GM23338 (cell line): ENCODE results near the gene STX1A.

Source experiments
- CTCF ChIP-seq, 2 experiments: fragments of 200-600 bp in 1 of 2; sonication (generic) in 1 of 2; conservative IDR thresholded peaks; 2 replicates each; pipeline versions ENCODE4 v1.5.1 to v1.6.1; 2016 to 2017; ENCODE audit warnings: antibody characterized with exemption in 2 of 2, low read depth in 2 of 2, mild to moderate bottlenecking in 2 of 2, moderate library complexity in 1 of 2
- EZH2 ChIP-seq: fragments of 200-600 bp; sonication (generic); IDR thresholded peaks from one replicate; pipeline ENCODE4 v1.8.0; 2017; ENCODE audit warnings: antibody characterized with exemption, mild to moderate bottlenecking, low read depth; ENCODE audit not compliant: unreplicated experiment
- EZH2phosphoT487 ChIP-seq: fragments of 200-600 bp; sonication (generic); IDR thresholded peaks from one replicate; pipeline ENCODE4 v1.8.1; 2018; ENCODE audit warnings: antibody characterized with exemption; ENCODE audit not compliant: unreplicated experiment
- JUNB ChIP-seq: IDR thresholded peaks from one replicate; pipeline ENCODE4 v1.6.1; 2016; ENCODE audit warnings: antibody characterized with exemption; ENCODE audit not compliant: unreplicated experiment
- NANOG ChIP-seq: IDR thresholded peaks from 2 replicates; pipeline ENCODE4 v1.6.1; 2016; ENCODE audit warnings: antibody characterized with exemption, borderline replicate concordance
- POLR2AphosphoS5 ChIP-seq: IDR thresholded peaks from 2 replicates; pipeline ENCODE4 v1.6.1; 2016; ENCODE audit warnings: antibody characterized with exemption, low read depth
- STAT1 ChIP-seq: IDR thresholded peaks from one replicate; pipeline ENCODE4 v1.6.1; 2016; ENCODE audit warnings: antibody characterized with exemption; ENCODE audit not compliant: unreplicated experiment
- ZNF462 ChIP-seq: fragments of 250-450 bp; sonication (Bioruptor Pico); IDR thresholded peaks from 2 replicates; pipeline ENCODE4 v1.5.0; 2020; ENCODE audit warnings: mild to moderate bottlenecking, moderate library complexity

DNA sequence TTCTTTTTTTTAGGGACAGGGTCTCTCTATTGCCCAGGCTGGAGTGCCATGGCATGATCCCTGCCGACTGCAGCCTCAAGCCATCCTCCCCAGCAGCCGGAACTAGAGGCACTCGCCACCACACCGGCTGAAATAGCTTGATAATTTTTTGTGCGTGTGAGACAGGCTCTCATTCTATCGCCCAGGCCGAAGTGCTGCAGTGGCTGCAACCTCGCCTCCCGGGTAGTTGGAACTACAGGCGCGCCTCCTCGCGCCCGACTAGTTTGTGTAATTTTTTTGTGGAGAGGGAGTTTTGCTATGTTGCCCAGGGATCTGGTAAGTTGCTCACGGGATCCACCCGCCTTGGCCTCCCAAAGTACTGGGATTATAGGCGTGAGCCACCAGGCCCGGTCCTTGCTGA is 34.2 kb downstream of the STX1A start:
- TF ChIP-seq CTCF (conservative IDR thresholded peaks at IDR 0.05; ENCODE audit: low read depth in 2 of 2) = no peak
- no peak for TF ChIP-seq EZH2phosphoT487
- TF ChIP-seq EZH2 = no peak
- no peak for TF ChIP-seq POLR2AphosphoS5
- TF ChIP-seq NANOG = no peak
- TF ChIP-seq ZNF462 (CRISPR knock-in tag) = no peak
- TF ChIP-seq STAT1 = no peak
- TF ChIP-seq JUNB = no peak
